GM18861 (cell line): ENCODE measurements around the gene SSRP1.

Experiments used
- ATAC-seq: cut with Tn5 transposase; IDR thresholded peaks from one replicate; pipeline ENCODE4 v1.9.1; 2021; ENCODE audit not compliant: unreplicated experiment

The SSRP1 gene

DNA sequence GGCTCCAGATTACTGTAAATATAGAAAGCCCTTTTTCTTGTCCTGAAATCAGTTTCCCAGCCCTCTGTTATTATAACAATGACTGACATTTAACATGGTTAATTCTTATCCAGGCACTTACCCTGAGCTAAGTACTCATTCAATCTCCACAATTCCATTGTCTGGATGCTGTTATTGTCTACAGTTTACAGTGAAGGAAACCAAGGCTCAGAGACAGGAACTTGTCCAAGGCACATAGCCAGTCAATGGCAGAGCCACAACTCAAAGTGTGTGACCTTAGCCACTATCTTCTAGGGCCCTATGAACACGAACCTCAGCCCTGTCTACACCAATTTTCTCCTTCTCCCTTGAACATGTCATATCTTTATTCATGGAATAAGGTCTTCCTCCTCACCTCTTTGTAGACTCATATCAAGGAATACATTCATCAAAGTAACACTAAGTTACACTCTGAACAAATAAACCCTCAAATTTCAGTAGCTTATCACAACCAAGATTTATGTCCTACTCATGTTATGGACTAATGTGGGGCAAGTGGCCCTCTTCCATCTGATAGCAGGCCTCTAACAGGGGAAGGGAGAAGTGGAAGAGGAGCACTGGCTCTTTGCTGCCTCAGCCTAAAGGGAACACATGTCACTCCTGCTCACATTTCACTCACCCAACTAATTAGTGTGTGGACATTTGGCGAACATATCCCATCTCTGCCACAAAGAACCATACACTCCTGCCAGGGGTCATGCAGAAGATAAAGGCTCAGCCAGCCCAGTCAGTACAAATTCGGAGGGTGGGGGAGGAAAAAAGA, 59.3 kb downstream of the SSRP1 start:
- ATAC-seq: no peak
